Measurements from ENCODE around the gene PIK3R4. TPM values are rescaled to one million over a fixed set of nuclear protein-coding genes. Genes with fewer than 3 reads are reported as not detected.

PIK3R4 gene
- total RNA-seq, 4 donors from 2014 or later: 25.0 to 51.0 (median 33.2) TPM

DNA sequence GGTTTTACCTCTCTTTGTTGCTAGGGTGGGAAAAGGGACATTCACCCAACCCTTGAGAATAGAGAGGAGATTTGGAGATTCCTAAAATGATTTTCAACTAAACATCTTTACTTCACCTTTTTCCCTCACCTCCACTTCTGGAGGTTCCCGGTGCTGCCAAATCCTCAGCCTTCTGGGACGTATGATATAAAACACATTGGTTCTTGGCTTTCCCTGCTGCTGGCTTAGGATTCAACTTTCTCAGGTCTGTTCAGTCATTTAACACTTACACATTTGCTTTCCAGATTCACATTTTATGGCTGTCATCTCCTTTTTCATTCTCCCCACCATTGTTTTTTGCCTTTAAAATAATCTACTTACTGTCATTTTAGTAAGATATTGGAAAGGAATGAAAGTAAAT lies 106.6 kb downstream of the PIK3R4 start:
- TF ChIP-seq, protein P1, sequence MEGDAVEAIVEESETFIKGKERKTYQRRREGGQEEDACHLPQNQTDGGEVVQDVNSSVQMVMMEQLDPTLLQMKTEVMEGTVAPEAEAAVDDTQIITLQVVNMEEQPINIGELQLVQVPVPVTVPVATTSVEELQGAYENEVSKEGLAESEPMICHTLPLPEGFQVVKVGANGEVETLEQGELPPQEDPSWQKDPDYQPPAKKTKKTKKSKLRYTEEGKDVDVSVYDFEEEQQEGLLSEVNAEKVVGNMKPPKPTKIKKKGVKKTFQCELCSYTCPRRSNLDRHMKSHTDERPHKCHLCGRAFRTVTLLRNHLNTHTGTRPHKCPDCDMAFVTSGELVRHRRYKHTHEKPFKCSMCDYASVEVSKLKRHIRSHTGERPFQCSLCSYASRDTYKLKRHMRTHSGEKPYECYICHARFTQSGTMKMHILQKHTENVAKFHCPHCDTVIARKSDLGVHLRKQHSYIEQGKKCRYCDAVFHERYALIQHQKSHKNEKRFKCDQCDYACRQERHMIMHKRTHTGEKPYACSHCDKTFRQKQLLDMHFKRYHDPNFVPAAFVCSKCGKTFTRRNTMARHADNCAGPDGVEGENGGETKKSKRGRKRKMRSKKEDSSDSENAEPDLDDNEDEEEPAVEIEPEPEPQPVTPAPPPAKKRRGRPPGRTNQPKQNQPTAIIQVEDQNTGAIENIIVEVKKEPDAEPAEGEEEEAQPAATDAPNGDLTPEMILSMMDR (IDR thresholded peaks at IDR 0.05; ENCODE audit: low read depth): no peak

DNA sequence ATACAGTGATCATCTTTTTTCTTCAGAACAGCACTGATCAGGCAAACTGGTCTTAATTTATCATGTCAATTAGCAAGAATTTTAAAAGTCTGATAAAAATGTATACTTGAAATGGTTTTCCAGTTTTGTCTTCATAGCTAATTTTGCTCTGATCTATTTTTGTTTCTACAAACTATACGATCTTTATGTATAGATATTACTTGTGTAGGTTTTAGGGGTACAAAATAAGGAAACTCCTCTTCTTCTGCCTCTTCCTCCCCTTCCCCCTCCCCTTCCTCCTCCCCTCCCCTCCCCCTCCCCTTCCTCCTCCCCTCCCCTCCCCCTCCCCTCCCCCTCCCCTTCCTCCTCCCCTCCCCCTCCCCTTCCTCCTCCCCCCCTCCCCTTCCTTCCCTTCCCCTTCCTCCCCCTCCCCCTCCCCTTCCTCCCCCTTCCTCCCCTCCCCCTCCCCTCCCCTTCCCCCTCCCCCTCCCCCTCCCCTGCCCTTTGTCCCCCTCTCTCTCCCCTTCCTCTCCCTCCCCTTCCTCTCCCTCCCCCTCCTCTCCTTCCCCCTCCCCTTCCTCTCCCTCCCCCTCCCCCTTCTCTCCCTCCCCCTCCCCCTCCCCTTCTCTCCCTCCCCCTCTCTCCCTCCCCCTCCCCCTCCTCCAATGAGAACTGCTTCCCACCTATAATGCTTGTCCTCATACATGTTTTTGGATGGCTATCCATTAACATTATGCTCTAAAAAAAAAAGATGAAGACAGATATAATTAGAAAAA lies 110.0 kb downstream of the PIK3R4 start:
- TF ChIP-seq, protein P1 (IDR thresholded peaks at IDR 0.05; ENCODE audit: low read depth): no peak

DNA sequence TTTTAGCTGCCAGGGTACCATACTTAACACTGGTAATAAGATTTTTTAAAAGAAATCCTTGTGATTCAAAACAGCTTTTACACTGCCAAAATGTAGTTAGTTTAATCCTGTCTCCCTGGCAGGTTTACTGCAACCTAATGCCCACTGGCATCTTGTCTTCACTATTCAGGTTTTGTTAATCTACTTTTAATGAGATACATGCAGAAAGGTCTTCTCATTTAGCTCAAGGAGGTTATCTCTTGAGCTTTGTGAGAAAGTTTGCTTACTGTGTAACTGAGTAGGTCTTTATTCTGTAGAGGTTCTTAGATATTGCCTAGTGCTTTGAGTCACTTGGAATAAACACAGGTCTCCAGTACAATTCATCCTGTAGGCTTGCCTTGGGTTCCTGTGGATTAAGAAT lies 110.7 kb downstream of the PIK3R4 start:
- TF ChIP-seq, protein P1 (IDR thresholded peaks at IDR 0.05; ENCODE audit: low read depth): no peak

DNA sequence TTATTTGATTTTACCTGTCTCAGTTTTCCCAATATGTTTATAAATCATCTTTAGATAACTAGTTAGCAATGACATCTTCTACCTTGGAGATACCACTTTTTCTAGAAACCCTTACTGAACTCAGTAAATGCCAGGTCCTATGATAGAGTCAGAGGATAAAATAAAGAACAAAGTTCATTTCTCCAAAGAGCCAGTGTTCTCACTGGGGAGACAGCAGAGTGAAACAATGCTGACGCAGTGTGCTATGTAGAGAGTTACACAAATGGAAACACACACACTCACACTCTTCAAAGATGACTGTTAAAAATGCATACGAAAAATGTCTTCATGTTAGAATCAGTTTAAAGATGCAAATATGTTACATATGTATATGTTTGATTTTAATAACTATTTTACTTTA lies 111.3 kb downstream of the PIK3R4 start:
- TF ChIP-seq, protein P1 (IDR thresholded peaks at IDR 0.05; ENCODE audit: low read depth): no peak

Other genes with a start within 250 kb of the PIK3R4 start
- 1 to 10 TPM in 1 of 4 donors, under 1 TPM in 3; 0.16 to 1.7 (median 0.31) TPM for gene COL6A6, start 229.7 kb downstream of the PIK3R4 start, total RNA-seq
- 10 to 100 TPM; 62.3 to 87.2 (median 76.6) TPM for gene ATP2C1, start 147.3 kb upstream of the PIK3R4 start, total RNA-seq